WERI-Rb-1 (cell line): Measurements from ENCODE around the gene BCAR1.
"Not testable (repeated sequence)": the region's sequence is repeated elsewhere in the genome, so short reads cannot be mapped to it uniquely, and the experiment has no call there.

Experiments used
- DNase-seq: peaks from one replicate; pipeline ENCODE4 v3.0.0-alpha.2; 2020
- H3K27ac ChIP-seq: fragments of 250-450 bp; sonication (Bioruptor Pico); 2 replicates; pipeline ENCODE4 v1.5.1; 2020; ENCODE audit warnings: mild to moderate bottlenecking, moderate library complexity
- H3K27me3 ChIP-seq: fragments of 250-450 bp; sonication (Bioruptor Pico); 2 replicates; pipeline ENCODE4 v1.5.1; 2021; ENCODE audit warnings: mild to moderate bottlenecking, low read depth, moderate library complexity; ENCODE audit not compliant: insufficient read depth, severe bottlenecking
- H3K36me3 ChIP-seq: fragments of 250-450 bp; sonication (Bioruptor Pico); 2 replicates; pipeline ENCODE4 v1.5.1; 2020; ENCODE audit warnings: mild to moderate bottlenecking, moderate library complexity
- H3K4me3 ChIP-seq: 2 replicates; pipeline ENCODE4 v1.5.1; 2011; ENCODE audit warnings: low read depth, mild to moderate bottlenecking, control low read depth, low read length
- H3K9me3 ChIP-seq: fragments of 250-450 bp; sonication (Bioruptor Pico); 2 replicates; pipeline ENCODE4 v1.5.1; 2021; ENCODE audit warnings: mild to moderate bottlenecking, moderate library complexity; ENCODE audit not compliant: severe bottlenecking
- CTCF ChIP-seq: IDR thresholded peaks from 2 replicates; pipeline ENCODE4 v1.5.1; 2011; ENCODE audit warnings: low read depth, mild to moderate bottlenecking, control low read depth, inconsistent platforms, low read length

BCAR1 gene

GRCh38 chr16:75273054-75273925 is 21.9 kb upstream of the BCAR1 start:
- Histone ChIP-seq H3K9me3 (no peaks in the 10 kb centered on the region), H3K4me3 (no peak overlapping the region), H3K27me3 (no peaks in the 10 kb centered on the region), H3K27ac (no peak overlapping the region), H3K36me3 (no peaks in the 10 kb centered on the region)
- no peak for TF ChIP-seq CTCF
- DNase-seq: no peak

GRCh38 chr16:75272629-75273028 is 21.2 kb upstream of the BCAR1 start:
- not testable (repeated sequence) for H3K9me3 ChIP-seq

GRCh38 chr16:75272097-75272551 is 20.7 kb upstream of the BCAR1 start:
- DNase-seq: no peak
- no peak for TF ChIP-seq CTCF
- Histone ChIP-seq H3K27ac (no peak overlapping the region), H3K4me3 (no peak overlapping the region), H3K27me3 (no peaks in the 10 kb centered on the region), H3K9me3 (no peaks in the 10 kb centered on the region), H3K36me3 (no peaks in the 10 kb centered on the region)

More at GRCh38 chr16:75272629-75273028, 21.2 kb upstream of the BCAR1 start:
- H3K27me3 ChIP-seq, H3K36me3 ChIP-seq, H3K4me3 ChIP-seq, DNase-seq, H3K27ac ChIP-seq: not testable (repeated sequence)

- TF ChIP-seq CTCF: no peak
- no peak for DNase-seq
Observed at GRCh38 chr16:75271441-75272096, 20.1 kb upstream of the BCAR1 start.

GRCh38 chr16:75269358-75269757 is 17.9 kb upstream of the BCAR1 start:
- not testable (repeated sequence) for H3K9me3 ChIP-seq, H3K27ac ChIP-seq, H3K27me3 ChIP-seq, H3K4me3 ChIP-seq, DNase-seq, H3K36me3 ChIP-seq

More at GRCh38 chr16:75271441-75272096, 20.1 kb upstream of the BCAR1 start:
- no peak overlapping the region for H3K27ac ChIP-seq
- H3K36me3 ChIP-seq: no peaks in the 10 kb centered on the region
- H3K27me3 ChIP-seq: no peaks in the 10 kb centered on the region
- no peak overlapping the region for H3K4me3 ChIP-seq
- no peaks in the 10 kb centered on the region for H3K9me3 ChIP-seq

- no peaks in the 10 kb centered on the region for H3K9me3 ChIP-seq
- H3K4me3 ChIP-seq: no peak overlapping the region
- peaks cover 16% of the 10 kb centered on the region for H3K36me3 ChIP-seq
- no peak for TF ChIP-seq CTCF
- DNase-seq: no peak
- no peaks in the 10 kb centered on the region for H3K27me3 ChIP-seq
- no peak overlapping the region for H3K27ac ChIP-seq
Observed at GRCh38 chr16:75267631-75268264, 16.3 kb upstream of the BCAR1 start.
